ENCODE measurements around the gene PANK3.
"Not testable (repeated sequence)": the region's sequence is repeated elsewhere in the genome, so short reads cannot be mapped to it uniquely, and the experiment has no call there.

Gene PANK3

GRCh38 chr5:168578538-168579487, at the start of gene PANK3:
Gene PANK3, minus strand, starts transcription at chr5:168579368. Its CDS starts 85 bp downstream, at chr5:168579283.
- no peak for DNase-seq

- DNase-seq: no peak
These were observed 45.7 kb upstream of the PANK3 start for GRCh38 chr5:168624850-168625364.

GRCh38 chr5:168620807-168621206, 41.6 kb upstream of the PANK3 start:
- DNase-seq: no peak

- DNase-seq: no peak
These were observed 35.5 kb upstream of the PANK3 start for GRCh38 chr5:168614661-168615060.

DNA sequence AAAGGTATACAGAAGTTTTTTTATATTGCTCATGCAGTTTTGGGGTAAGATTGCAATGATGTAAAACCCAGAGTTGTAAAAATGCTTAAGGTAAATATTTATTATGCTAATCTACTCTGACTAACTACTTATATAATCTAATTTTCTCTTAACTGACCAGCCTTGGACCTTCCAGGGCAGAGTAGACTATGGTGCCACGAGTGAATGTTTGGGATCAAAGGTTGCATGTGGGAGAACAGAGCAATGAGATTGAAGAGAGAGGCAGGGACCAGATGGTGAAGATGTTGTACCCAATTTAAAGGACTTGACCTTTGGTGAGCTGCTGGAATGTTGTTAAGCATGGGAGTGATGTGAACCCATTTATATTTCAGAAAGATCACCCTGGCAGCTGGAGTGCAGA, 34.8 kb upstream of the PANK3 start:
- DNase-seq: no peak

DNA sequence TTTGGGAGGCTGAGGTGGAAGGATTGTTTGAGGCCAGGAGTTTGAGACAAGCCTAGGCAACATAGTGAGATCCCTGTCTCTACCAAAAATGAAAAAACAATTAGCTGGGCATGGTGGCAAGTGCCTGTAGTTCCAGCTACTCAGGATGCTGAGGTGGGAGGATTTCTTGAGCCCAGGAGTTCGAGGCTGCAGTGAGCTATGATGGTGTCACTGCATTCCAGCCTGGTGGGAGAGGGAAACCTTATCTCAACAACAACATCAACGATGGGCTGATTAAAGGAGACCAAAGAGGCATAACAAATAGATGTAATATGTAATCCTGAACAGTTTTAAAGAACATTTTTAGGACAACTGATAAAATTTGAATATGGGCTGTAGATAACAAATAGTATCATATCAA, 34.2 kb upstream of the PANK3 start:
- DNase-seq: no peak

DNA sequence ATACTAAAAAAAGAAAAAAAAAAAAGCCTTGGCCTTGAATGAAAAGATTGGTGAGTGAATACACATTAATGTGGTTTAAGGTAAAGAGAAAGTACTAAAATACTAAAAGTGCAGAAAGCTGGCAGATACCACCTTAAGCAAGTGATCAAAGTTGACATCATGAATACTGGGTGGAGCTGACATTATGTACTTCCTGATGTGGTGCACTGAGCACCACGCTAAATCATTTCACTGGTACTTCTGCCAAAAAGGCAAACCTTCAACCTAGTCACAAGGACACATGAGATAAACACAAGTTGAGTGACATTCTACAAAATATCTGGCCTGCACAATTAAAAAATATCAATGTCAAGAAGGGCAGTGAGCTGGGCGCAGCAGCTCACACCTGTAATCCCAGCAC, 33.8 kb upstream of the PANK3 start:
- no peak for DNase-seq

GRCh38 chr5:168612123-168612522, 33.0 kb upstream of the PANK3 start:
- no peak for DNase-seq

DNA sequence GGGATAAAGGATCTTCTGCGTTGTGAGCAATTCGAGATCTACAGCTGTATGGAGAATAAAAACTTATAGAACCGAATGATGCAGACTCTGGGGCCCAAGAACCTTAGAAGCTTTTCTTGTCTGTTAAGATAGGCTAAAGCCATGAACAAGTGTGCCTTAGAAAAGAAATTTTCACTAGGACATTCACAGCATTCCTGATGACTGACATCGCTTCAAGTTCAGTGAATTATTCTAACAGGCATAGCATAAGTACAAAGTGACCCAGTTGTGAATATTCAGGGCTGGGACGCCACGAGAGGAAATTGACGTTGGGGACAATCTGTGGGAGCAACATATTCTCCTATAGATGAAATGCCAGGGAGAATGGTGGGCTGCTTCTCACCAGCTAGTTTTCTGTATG, 32.0 kb upstream of the PANK3 start:
- DNase-seq: no peak

DNA sequence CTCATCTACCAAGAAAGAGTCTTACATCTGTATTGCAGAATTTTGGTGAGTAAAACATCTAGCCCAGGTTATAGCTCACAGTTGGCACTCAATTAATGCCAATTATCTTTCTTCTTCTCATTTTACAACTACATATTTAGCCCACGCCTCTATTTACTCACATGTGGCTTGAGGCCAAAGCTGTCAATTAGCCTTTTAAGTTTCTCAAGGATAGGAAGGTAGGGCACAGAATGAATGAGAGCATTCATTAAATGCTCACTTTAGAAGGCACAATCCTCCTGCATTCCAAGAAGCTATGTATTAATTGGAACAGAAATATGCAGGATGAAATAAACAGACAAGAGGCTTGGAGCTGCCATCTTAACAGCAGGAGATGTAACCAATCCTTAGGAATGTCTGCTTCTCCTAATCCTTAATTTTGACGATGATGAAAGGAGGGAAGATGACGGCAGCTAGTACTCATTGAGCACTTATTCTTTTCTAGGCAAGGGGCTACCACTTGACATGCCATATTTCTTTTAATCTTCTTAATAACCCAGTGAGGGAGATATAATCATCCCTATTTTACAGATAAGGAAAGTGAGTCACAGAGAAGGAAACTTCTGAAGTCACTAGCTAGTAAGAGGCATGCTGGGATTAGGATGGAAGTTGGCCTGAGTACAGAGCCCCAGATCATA, 30.8 kb upstream of the PANK3 start:
- no peak for DNase-seq

DNA sequence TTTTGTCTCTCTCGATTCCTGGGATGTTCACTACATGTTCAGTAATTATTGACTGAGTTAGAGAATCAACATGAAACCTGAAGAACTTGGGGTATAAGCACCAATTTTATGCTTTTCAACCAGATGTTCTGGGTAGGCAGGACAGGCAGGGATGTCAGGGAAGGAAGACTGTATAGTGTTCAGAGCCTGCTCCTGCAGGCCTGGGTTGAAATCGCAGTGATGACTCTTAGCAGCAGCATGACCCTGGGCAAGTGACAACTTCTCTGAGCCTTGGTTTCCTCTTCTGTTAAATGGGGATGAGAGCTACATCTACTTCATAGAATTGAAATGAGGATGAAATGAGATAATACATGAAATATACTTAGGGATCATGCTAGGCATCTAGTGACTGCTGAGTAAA, 29.7 kb upstream of the PANK3 start:
- peak; percentile 38 for DNase-seq

GRCh38 chr5:168608386-168608785, 29.2 kb upstream of the PANK3 start:
- peak; percentile 22 for DNase-seq

GRCh38 chr5:168607946-168608345, 28.8 kb upstream of the PANK3 start:
- peak; percentile 12 for DNase-seq

DNA sequence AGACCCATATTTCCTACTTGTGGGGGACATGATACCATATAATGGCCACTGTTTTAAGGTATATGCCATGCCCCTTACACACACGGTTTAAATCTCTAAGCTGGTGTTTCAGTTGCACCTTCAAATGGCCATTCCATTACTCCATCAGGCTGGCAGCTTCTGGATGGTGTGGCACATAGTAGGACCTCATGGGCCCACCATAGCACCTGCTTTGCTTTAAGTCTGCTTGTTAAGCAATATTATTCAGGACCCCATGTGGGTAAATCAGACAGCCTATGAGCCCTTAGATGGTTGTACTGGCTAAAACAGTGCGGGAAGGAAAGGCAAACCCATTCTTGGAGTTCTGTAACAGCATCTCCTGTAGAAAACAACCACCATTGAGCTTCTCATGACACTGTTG, 27.4 kb upstream of the PANK3 start:
- no peak for DNase-seq

- DNase-seq: peak; percentile 10
These were observed 25.3 kb upstream of the PANK3 start for GRCh38 chr5:168604436-168604835.

DNA sequence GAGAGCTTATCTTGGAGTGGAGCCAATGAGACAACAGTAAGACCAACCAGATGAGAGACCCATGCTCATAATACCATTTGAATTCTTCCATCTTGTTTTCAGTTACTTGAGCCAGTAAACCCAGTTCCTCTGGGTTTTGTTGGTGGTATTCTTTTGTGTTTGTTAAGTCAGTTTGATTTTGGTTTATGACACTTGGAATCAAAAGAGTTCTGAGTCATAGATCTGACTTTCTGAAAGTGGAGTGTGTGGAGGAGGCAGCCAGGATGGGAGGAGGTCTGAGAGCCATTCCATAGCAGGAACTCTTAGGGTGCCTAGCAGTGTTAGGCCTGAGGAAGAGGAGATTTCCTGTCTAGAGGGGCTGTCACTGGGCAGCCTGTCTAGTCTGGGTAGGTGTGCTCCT, 24.6 kb upstream of the PANK3 start:
- peak; percentile 46 for DNase-seq

- DNase-seq: no peak
These were observed 23.3 kb upstream of the PANK3 start for GRCh38 chr5:168602517-168602916.

DNA sequence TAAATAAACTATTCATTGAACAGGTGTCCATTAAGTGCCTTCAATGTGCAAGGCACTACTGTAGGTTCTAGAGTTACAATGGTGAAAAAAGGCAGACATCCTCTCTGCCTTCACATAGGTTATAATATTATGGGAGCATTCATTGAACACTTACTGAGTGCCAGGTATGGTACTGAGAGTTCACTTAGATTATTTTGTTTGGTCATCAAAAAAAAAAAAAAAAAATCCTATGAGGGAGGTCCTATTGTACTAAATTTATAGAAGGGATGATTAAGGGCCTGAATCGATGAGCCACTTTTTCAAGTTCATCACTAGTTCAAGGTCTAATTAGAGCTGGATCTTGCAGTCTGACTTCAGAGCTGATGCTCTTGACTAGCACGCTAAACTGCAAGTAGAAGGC, 22.8 kb upstream of the PANK3 start:
- DNase-seq: peak; percentile 16

- peak; percentile 83 for DNase-seq
These were observed 21.2 kb upstream of the PANK3 start for GRCh38 chr5:168600409-168600808.

DNA sequence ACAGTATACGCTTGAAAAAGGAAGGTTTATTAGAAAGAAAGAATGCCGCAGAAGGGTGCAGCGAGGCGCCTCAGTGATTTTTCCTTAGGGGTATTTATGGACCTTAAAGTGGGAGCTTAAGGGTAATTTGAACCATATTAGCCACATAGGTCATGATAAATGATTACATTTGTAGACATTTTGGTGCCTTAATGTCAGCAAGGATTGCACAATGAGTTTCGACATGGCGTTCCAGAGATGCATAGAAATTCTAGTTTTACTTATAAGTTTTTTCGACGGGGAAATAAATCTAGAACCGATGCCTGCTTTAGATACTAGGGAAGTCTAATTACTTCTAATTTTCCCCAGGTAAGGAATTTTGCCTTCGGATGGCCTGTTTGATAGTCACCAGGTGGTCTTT, 20.7 kb upstream of the PANK3 start:
- no peak for DNase-seq

DNA sequence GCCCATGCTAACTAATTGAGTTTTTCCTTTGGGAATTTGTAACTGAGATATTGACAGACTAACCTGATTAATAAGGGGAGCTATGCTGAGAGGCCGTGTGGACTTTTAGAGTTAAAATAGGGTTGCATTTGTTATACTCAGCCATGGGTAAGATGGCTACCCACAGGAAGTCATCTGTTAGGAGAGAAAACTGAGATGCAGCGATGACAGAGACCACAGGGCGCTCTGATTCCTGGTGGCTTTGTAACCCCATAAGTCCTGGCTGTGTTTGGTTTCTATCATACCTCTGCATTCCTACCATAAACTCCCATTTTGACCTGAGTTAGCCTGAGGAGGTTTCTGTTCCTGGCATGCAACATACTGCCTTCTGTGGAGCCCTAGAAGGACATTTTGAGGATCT, 19.5 kb upstream of the PANK3 start:
- peak; percentile 4 for DNase-seq

GRCh38 chr5:168596927-168597326, 17.8 kb upstream of the PANK3 start:
- no peak for DNase-seq

- not testable (repeated sequence) for DNase-seq
These were observed 17.0 kb upstream of the PANK3 start for GRCh38 chr5:168596122-168596521.

- peak; percentile 14 for DNase-seq
These were observed 12.8 kb upstream of the PANK3 start for GRCh38 chr5:168592014-168592368.

All from islet precursor cell (in vitro differentiated cells).